HG02885 (cell line): ENCODE results near the gene GSTA4.

Experiments
- ATAC-seq: cut with Tn5 transposase; IDR thresholded peaks from one replicate; pipeline ENCODE4 v1.9.1; 2021; ENCODE audit warnings: mild to moderate bottlenecking; ENCODE audit not compliant: unreplicated experiment, poor library complexity

GSTA4 gene

DNA sequence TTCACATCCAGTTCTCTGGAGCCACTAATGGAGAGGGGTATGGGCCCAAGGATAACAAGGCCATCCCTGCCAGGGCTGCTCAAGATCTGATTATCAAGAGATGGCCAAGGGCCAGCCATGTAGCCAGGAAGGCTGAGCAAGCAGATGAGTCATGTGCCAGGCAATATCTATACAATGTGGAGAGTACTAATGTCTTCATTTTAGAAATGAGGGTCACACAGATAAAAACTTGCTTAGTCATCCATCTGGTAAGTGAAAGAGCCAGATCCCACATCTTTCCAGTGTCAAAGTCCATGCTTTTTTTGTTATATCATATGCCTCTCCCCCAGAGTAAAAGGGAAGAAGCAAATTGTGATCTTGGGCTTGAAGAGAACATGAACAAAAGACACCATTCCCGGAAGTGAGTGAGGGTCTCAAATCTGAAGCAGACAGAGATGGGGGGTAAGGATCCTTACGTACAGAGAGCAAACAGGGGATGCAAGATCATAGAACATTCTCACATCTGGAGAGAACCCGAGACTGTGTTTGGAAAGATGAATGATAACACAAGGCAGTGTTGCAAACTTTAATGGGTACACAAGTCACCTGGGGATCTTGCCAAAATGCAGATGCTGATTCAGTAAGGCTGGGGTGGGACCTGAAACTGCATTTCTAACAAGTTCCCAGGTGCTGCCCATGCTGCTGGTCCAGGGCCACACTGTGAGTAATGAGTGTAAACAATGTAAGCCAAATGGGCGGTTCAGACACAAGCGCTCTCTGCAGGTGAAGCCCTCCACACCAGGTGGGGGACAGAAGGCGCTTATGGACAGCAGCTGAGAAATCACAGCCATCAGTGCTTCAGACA is 65.5 kb downstream of the GSTA4 start:
- no peak for ATAC-seq
